CD4-positive, alpha-beta memory T cell (primary cell): ENCODE measurements around the gene USP5. TPM values are rescaled to one million over a fixed set of nuclear protein-coding genes. Genes with fewer than 3 reads are reported as not detected.
"Not testable (repeated sequence)": the region's sequence is repeated elsewhere in the genome, so short reads cannot be mapped to it uniquely, and the experiment has no call there.

ENCODE experiments used
- CTCF ChIA-PET: fragments of 350-600 bp; sonication (Branson Sonifier 250); formaldehyde crosslinking; loops from one replicate; lab custom pipeline; 2021; ENCODE audit warnings: inconsistent platforms; ENCODE audit not compliant: partially characterized antibody; lab: Charles Lee
- POLR2A ChIA-PET: fragments of 350-600 bp; sonication (Branson Sonifier 250); formaldehyde crosslinking; loops from one replicate; lab custom pipeline; 2021; ENCODE audit not compliant: partially characterized antibody; lab: Charles Lee
- DNase-seq, 5 donors: peaks; one replicate each; pipeline versions ENCODE4 v3.0.0 to v3.0.0-alpha.2; 2020 to 2022; ENCODE audit warnings: mixed read lengths in 1 of 5
- H3K27ac ChIP-seq: one replicate; pipeline ENCODE4 v1.7.0; 2013; ENCODE audit warnings: low read depth, low read length
- H3K27me3 ChIP-seq: 2 replicates; pipeline ENCODE4 v1.7.0; 2013; ENCODE audit warnings: mild to moderate bottlenecking, low read length, moderate library complexity; ENCODE audit not compliant: insufficient read depth
- H3K36me3 ChIP-seq: 2 replicates; pipeline ENCODE4 v1.7.0; 2013; ENCODE audit warnings: mild to moderate bottlenecking, low read length, moderate library complexity; ENCODE audit not compliant: insufficient read depth
- H3K4me1 ChIP-seq: 2 replicates; pipeline ENCODE4 v1.7.0; 2013; ENCODE audit warnings: mild to moderate bottlenecking, low read length, moderate library complexity; ENCODE audit not compliant: insufficient read depth
- H3K4me3 ChIP-seq, 2 donors: one replicate each; pipeline ENCODE4 v1.7.0; 2013; ENCODE audit warnings: low read length in 2 of 2, mild to moderate bottlenecking in 1 of 2
- H3K9me3 ChIP-seq, 2 donors: one replicate each; pipeline ENCODE4 v1.7.0; 2013; ENCODE audit warnings: low read length in 2 of 2, control low read depth in 1 of 2; ENCODE audit not compliant: control insufficient read depth in 1 of 2
- H3K27ac Mint-ChIP-seq, 7 donors: one replicate each; pipeline ENCODE4 v1.8.0; 2020 to 2021; ENCODE audit warnings: mixed read lengths in 7 of 7, mild to moderate bottlenecking in 6 of 7, inconsistent platforms in 3 of 7, moderate library complexity in 3 of 7
- H3K27me3 Mint-ChIP-seq, 2 donors: one replicate each; pipeline ENCODE4 v1.8.0; 2020 to 2021; ENCODE audit warnings: mixed read lengths in 2 of 2
- H3K36me3 Mint-ChIP-seq, 2 donors: one replicate each; pipeline ENCODE4 v1.8.0; 2020 to 2021; ENCODE audit warnings: mixed read lengths in 2 of 2, inconsistent platforms in 1 of 2, mild to moderate bottlenecking in 1 of 2
- H3K4me1 Mint-ChIP-seq, 4 donors: one replicate each; pipeline ENCODE4 v1.8.0; 2020 to 2021; ENCODE audit warnings: mixed read lengths in 4 of 4, mild to moderate bottlenecking in 1 of 4
- H3K4me3 Mint-ChIP-seq, 8 donors: one replicate each; pipeline ENCODE4 v1.8.0; 2020 to 2021; ENCODE audit warnings: mixed read lengths in 8 of 8, mild to moderate bottlenecking in 7 of 8, moderate library complexity in 6 of 8, inconsistent platforms in 3 of 8
- H3K9me3 Mint-ChIP-seq, 8 donors: one replicate each; pipeline ENCODE4 v1.8.0; 2020 to 2021; ENCODE audit warnings: mixed read lengths in 8 of 8, mild to moderate bottlenecking in 5 of 8, inconsistent platforms in 3 of 8, moderate library complexity in 1 of 8
- intact Hi-C: fragments of 100-400 bp; cut with micrococcal nuclease; formaldehyde crosslinking; loops from one replicate; pipeline ENCODE4 v1.15.1; 2023
- polyA plus RNA-seq, 2 donors: library from polyadenylated mRNA; unstranded; fragments of 300-500 nt; fragmentation: Illumina TruSeq; gene quantifications; one replicate each; pipeline ENCODE4 v1.2.3, GENCODE V29; 2021
- total RNA-seq, 2 experiments: library from RNA; stranded (reverse); gene quantifications; one replicate each; pipeline ENCODE4 v1.2.3, GENCODE V29; 2021

The USP5 gene
- total and polyA plus RNA-seq, 4 experiments from 2014 or later = 53.9 to 73.0 (median 67.2) TPM

GRCh38 chr12:6908141-6908540 is 56.2 kb downstream of the USP5 start:
- H3K9me3 ChIP-seq, DNase-seq, H3K4me3 ChIP-seq, H3K27ac Mint-ChIP-seq, H3K27ac ChIP-seq, H3K27me3 ChIP-seq, H3K27me3 Mint-ChIP-seq, H3K36me3 ChIP-seq, intact Hi-C loops, H3K36me3 Mint-ChIP-seq, H3K4me3 Mint-ChIP-seq, H3K9me3 Mint-ChIP-seq: not testable (repeated sequence)
- ChIA-PET CTCF (interaction anchor here (0.7 to 4.4 kb wide), 7 partner anchors 10 to 39 kb away, joined by 3 to 45 read pairs (median 4); partner anchors contain the start of gene SPSB2), POLR2A (interaction anchor here (0.8 to 1.9 kb wide), 4 partner anchors 16 to 61 kb away, joined by 3 to 6 read pairs (median 4); no protein-coding TSS in a partner anchor)
- H3K4me1 ChIP-seq = peaks cover 24% of the 10 kb centered on the region
- peaks cover 7 to 10% (median 8%) of the 10 kb centered on the region in 4 donors for H3K4me1 Mint-ChIP-seq

DNA sequence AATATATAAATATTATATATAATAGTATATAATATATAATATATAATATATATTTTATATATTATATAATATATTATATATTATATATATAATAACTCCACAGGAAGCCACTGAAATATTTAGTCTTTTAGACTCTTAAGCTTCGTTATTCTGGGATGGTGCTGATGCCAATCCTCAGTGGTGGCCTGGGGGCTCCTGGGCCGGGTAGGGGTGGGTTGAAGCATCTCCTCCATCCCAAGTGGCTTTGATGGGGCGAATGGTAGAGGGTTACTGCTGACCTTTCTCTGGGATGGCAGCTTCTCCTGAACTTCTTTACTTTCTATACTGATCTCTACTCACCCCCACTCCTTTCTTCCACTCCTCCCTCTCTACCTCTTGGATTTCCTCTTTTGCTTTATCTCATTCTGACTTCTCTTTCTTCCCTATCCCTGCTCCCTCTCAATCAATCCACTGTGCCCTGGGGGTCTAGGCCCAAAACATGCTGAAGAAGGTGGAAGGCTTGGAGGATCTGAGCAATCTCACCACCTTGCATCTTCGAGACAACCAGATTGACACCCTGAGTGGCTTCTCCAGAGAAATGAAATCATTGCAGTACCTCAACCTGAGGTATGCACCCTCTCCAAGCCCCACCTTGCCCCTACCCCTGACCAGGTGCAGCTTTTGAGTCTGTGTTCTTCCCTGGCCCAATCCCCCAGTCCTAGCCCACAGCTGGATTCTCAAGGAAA is 57.6 kb downstream of the USP5 start:
- DNase-seq = no peak
- no peaks in the 10 kb centered on the region for H3K27me3 ChIP-seq
- intact Hi-C loops = no loop called here
- H3K9me3 ChIP-seq = no peaks in the 10 kb centered on the region
- Mint-ChIP-seq H3K9me3 (peaks cover 0 to 3% (median 0%) of the 10 kb centered on the region in 8 donors), H3K36me3 (peaks cover 0 to under 1% of the 10 kb centered on the region in 2 donors), H3K4me1 (peaks cover 4 to 22% (median 15%) of the 10 kb centered on the region in 4 donors), H3K4me3 (no peak overlapping the region), H3K27me3 (no peaks in the 10 kb centered on the region), H3K27ac (peak overlapping the region in 1 of 7 donors; percentile 82)
- peaks cover 23% of the 10 kb centered on the region for H3K4me1 ChIP-seq
- CTCF ChIA-PET = interaction anchor here (0.7 to 1.6 kb wide), 6 partner anchors 17 to 76 kb away, joined by 3 to 5 read pairs (median 4); partner anchors contain the start of gene SPSB2
- no peaks in the 10 kb centered on the region for H3K36me3 ChIP-seq
- POLR2A ChIA-PET = interaction anchor here (1.2 to 1.8 kb wide), 3 partner anchors 18 to 60 kb away, joined by 4 to 8 read pairs (median 7); partner anchors contain the start of gene SPSB2
- H3K27ac ChIP-seq = no peak overlapping the region
- H3K4me3 ChIP-seq = no peak overlapping the region

GRCh38 chr12:6912164-6912935 is 60.4 kb downstream of the USP5 start:
- peaks cover 0 to 3% (median 0%) of the 10 kb centered on the region in 8 donors for H3K9me3 Mint-ChIP-seq

GRCh38 chr12:6914246-6914946 is 62.4 kb downstream of the USP5 start, which contains the start of gene ENO2:
ENO2 (plus strand) TSS chr12:6914580; CDS start chr12:6915833, 1,253 bp downstream.
- intact Hi-C loops = loop anchor here (1.0 kb wide), 5 partner anchors 10 to 41 kb away; partner anchors contain the start of genes C12orf57, LRRC23 and SPSB2
- POLR2A ChIA-PET = interaction anchor here (0.6 to 6.8 kb wide), 22 partner anchors 9 to 275 kb away, joined by 3 to 58 read pairs (median 6); partner anchors contain the start of genes ATN1, C12orf57, C1RL and CDCA3
- CTCF ChIA-PET = interaction anchor here (0.7 to 5.7 kb wide), 6 partner anchors 9 to 45 kb away, joined by 3 to 44 read pairs (median 4); partner anchors contain the start of gene SPSB2
- H3K36me3 ChIP-seq = peaks cover 10% of the 10 kb centered on the region
- Mint-ChIP-seq H3K4me3 (peak within 1 kb of the TSS; percentile 90 to 98 (median 96)), H3K27me3 (no peaks in the 10 kb centered on the region), H3K4me1 (peaks cover 12 to 44% (median 27%) of the 10 kb centered on the region in 4 donors), H3K9me3 (peaks cover 0 to 3% (median 0%) of the 10 kb centered on the region in 8 donors), H3K27ac (peak within 1 kb of the TSS; percentile 88 to 98 (median 96)), H3K36me3 (peaks cover 10 to 27% of the 10 kb centered on the region in 2 donors)
- peak within 1 kb of the TSS; percentile 77 for H3K27ac ChIP-seq
- peak; percentile 83 to 93 (median 85) for DNase-seq
- peak within 1 kb of the TSS; percentile 69 to 76 for H3K4me3 ChIP-seq
- H3K27me3 ChIP-seq = no peaks in the 10 kb centered on the region
- peaks cover 29% of the 10 kb centered on the region for H3K4me1 ChIP-seq
- H3K9me3 ChIP-seq = no peaks in the 10 kb centered on the region

More at GRCh38 chr12:6912164-6912935, 60.4 kb downstream of the USP5 start:
- no peaks in the 10 kb centered on the region for H3K9me3 ChIP-seq
- peaks cover 9% of the 10 kb centered on the region for H3K36me3 ChIP-seq
- intact Hi-C loops = no loop called here
- H3K27ac Mint-ChIP-seq = peak overlapping the region; percentile 41 to 96 (median 93)
- H3K27me3 ChIP-seq = no peaks in the 10 kb centered on the region
- H3K4me3 Mint-ChIP-seq = peak overlapping the region in 6 of 8 donors; percentile 24 to 81 (median 70)
- H3K27ac ChIP-seq = no peak overlapping the region
- H3K4me1 ChIP-seq = peaks cover 29% of the 10 kb centered on the region
- peaks cover 10 to 40% (median 26%) of the 10 kb centered on the region in 4 donors for H3K4me1 Mint-ChIP-seq
- no peak overlapping the region for H3K4me3 ChIP-seq
- DNase-seq = no peak
- CTCF ChIA-PET = interaction anchor here (0.9 to 5.7 kb wide), 10 partner anchors 10 to 196 kb away, joined by 3 to 44 read pairs (median 4); no protein-coding TSS in a partner anchor
- peaks cover 7 to 18% of the 10 kb centered on the region in 2 donors for H3K36me3 Mint-ChIP-seq
- POLR2A ChIA-PET = interaction anchor here (0.7 to 6.8 kb wide), 10 partner anchors 7 to 106 kb away, joined by 3 to 58 read pairs (median 29); partner anchors contain the start of genes ATN1, C12orf57, LPCAT3 and LRRC23
- H3K27me3 Mint-ChIP-seq = no peaks in the 10 kb centered on the region

GRCh38 chr12:6914947-6915788 is 63.2 kb downstream of the USP5 start:
- ChIA-PET POLR2A (interaction anchor here (0.7 to 6.8 kb wide), 17 partner anchors 10 to 226 kb away, joined by 3 to 58 read pairs (median 14); partner anchors contain the start of genes ATN1, C12orf57, C1RL and CDCA3), CTCF (interaction anchor here (1.0 to 5.7 kb wide), 5 partner anchors 8 to 46 kb away, joined by 3 to 44 read pairs (median 4); partner anchors contain the start of gene SPSB2)
- peaks cover 17% of the 10 kb centered on the region for H3K36me3 ChIP-seq
- H3K27me3 ChIP-seq = no peaks in the 10 kb centered on the region
- H3K9me3 ChIP-seq = no peaks in the 10 kb centered on the region
- H3K4me3 ChIP-seq = peak overlapping the region; percentile 69 to 76
- intact Hi-C loops = loop anchor here (1.0 kb wide), 5 partner anchors 9 to 42 kb away; partner anchors contain the start of genes C12orf57, LRRC23 and SPSB2
- Mint-ChIP-seq H3K27me3 (no peaks in the 10 kb centered on the region), H3K36me3 (peaks cover 18 to 35% of the 10 kb centered on the region in 2 donors), H3K27ac (peak overlapping the region; percentile 88 to 98 (median 96)), H3K4me3 (peak overlapping the region; percentile 90 to 98 (median 96)), H3K9me3 (peaks cover 0 to 5% (median 0%) of the 10 kb centered on the region in 8 donors), H3K4me1 (peaks cover 13 to 47% (median 27%) of the 10 kb centered on the region in 4 donors)
- DNase-seq = peak in 1 of 5 donors; percentile 61
- peaks cover 29% of the 10 kb centered on the region for H3K4me1 ChIP-seq
- H3K27ac ChIP-seq = peak overlapping the region; percentile 77
